Uterus (tissue), 2 donors: ENCODE measurements around the gene GHRH.

Experiments
- CTCF ChIP-seq, 4 experiments: fragments of 200-600 bp in 2 of 4; fragments of 450-650 bp in 2 of 4; sonication (generic) in 2 of 4; IDR thresholded peaks; one replicate each; pipeline ENCODE4 v1.5.1; 2016 to 2019; ENCODE audit warnings: antibody characterized with exemption in 4 of 4, mild to moderate bottlenecking in 2 of 4, moderate library complexity in 1 of 4
- POLR2A ChIP-seq, 2 donors: fragments of 450-650 bp; IDR thresholded peaks; one replicate each; pipeline ENCODE4 v1.6.1; 2016; ENCODE audit warnings: antibody characterized with exemption in 2 of 2, mild to moderate bottlenecking in 1 of 2, moderate library complexity in 1 of 2

- TF ChIP-seq CTCF (IDR thresholded peaks at IDR 0.05): no peak
- no peak for TF ChIP-seq POLR2A (IDR thresholded peaks at IDR 0.05)
These were observed 39.5 kb downstream of the GHRH start for GRCh38 chr20:37222086-37222485.
